HCT116 (cell line): ENCODE data around the gene SPIRE2. TPM values are rescaled to one million over a fixed set of nuclear protein-coding genes. Genes with fewer than 3 reads are reported as not detected.

Experiments used
- ATAC-seq: fragments of 200-7000 bp; cut with Tn5 transposase; 2 replicates; pipeline ENCODE4 v1.9.1; 2020; ENCODE audit warnings: mild to moderate bottlenecking, moderate library complexity
- BruUV-seq: library from RNA; stranded (reverse); fragments of 400-500 nt; replicated peaks from 2 replicates; lab custom pipeline; 2021; lab: Mats Ljungman, UMichigan
- CTCF ChIA-PET: fragments of 300-600 bp; sonication (Branson Sonifier 250); formaldehyde crosslinking; loops from one replicate; lab custom pipeline; 2021; ENCODE audit warnings: antibody characterized with exemption; lab: Charles Lee
- POLR2A ChIA-PET: fragments of 300-600, 350-600 bp; sonication (Branson Sonifier 250); formaldehyde crosslinking; loops from one replicate; lab custom pipeline; 2021; ENCODE audit warnings: antibody characterized with exemption; lab: Charles Lee
- RAD21 ChIA-PET, 2 experiments: fragments of 300-600 bp; sonication (Branson Sonifier 250); formaldehyde crosslinking; loops; one replicate each; lab custom pipeline; 2023; ENCODE audit warnings: low total read pairs in 2 of 2; ENCODE audit not compliant: uncharacterized antibody in 2 of 2, unreplicated experiment in 2 of 2, low non-redundant PET in 1 of 2; lab: Charles Lee
- DNase-seq: peaks from one replicate; pipeline ENCODE4 v3.0.0-alpha.2; 2010; ENCODE audit warnings: low read depth, low spot score
- H2AFZ ChIP-seq: fragments of 200-600 bp; shearing (Covaris generic), sonication (generic); 2 replicates; pipeline ENCODE4 v1.6.1; 2017; ENCODE audit warnings: low read depth, mixed run types, mixed read lengths, antibody characterized with exemption, low read length; ENCODE audit not compliant: poor library complexity, severe bottlenecking
- H3K27ac ChIP-seq: 2 replicates; pipeline ENCODE4 v1.5.1; 2012; ENCODE audit warnings: low read depth, low read length
- H3K27me3 ChIP-seq: fragments of 200-600 bp; sonication (generic); 2 replicates; pipeline ENCODE4 v1.6.1; 2016; ENCODE audit warnings: mixed run types, low read length, mixed read lengths; ENCODE audit not compliant: insufficient read depth
- H3K36me3 ChIP-seq, 2 experiments: fragments of 200-500 bp in 1 of 2; fragments of 200-600 bp in 1 of 2; sonication (Bioruptor generic) in 1 of 2; sonication (generic) in 1 of 2; 2 replicates each; pipeline versions ENCODE4 v1.5.1 to v1.6.1; 2014 to 2016; ENCODE audit warnings: low read length in 2 of 2, inconsistent platforms in 1 of 2, mixed read lengths in 1 of 2, mixed run types in 1 of 2; ENCODE audit not compliant: insufficient read depth in 2 of 2, control insufficient read depth in 1 of 2
- H3K4me1 ChIP-seq, 2 experiments: fragments of 200-600 bp in 1 of 2; sonication (generic) in 1 of 2; 2 replicates each; pipeline versions ENCODE4 v1.5.1 to v1.6.1; 2012 to 2017; ENCODE audit warnings: low read length in 2 of 2, inconsistent platforms in 1 of 2, mild to moderate bottlenecking in 1 of 2, mixed read lengths in 1 of 2, mixed run types in 1 of 2, moderate library complexity in 1 of 2; ENCODE audit not compliant: insufficient read depth in 2 of 2, control insufficient read depth in 1 of 2
- H3K4me2 ChIP-seq: fragments of 200-600 bp; sonication (generic); 2 replicates; pipeline ENCODE4 v1.6.1; 2017; ENCODE audit warnings: mixed run types, low read length, mixed read lengths
- H3K4me3 ChIP-seq, 2 experiments: fragments of 200-600 bp in 1 of 2; sonication (generic) in 1 of 2; replicated peaks in 1 of 2; 2 replicates each; pipeline ENCODE4 v1.5.1; 2011 to 2016; ENCODE audit warnings: low read length in 2 of 2, control low read depth in 1 of 2, low read depth in 1 of 2, mild to moderate bottlenecking in 1 of 2, mixed read lengths in 1 of 2, mixed run types in 1 of 2
- H3K79me2 ChIP-seq: fragments of 200-600 bp; sonication (generic); 2 replicates; pipeline ENCODE4 v1.6.1; 2017; ENCODE audit warnings: mild to moderate bottlenecking, mixed run types, low read length, moderate library complexity, mixed read lengths; ENCODE audit not compliant: insufficient read depth
- H3K9ac ChIP-seq: fragments of 200-600 bp; sonication (generic); 2 replicates; pipeline ENCODE4 v1.6.1; 2016; ENCODE audit warnings: low read length, mixed read lengths
- H3K9me2 ChIP-seq: fragments of 200-600 bp; sonication (generic), shearing (Covaris generic); 2 replicates; pipeline ENCODE4 v1.6.1; 2017; ENCODE audit warnings: mixed run types, mild to moderate bottlenecking, moderate library complexity; ENCODE audit not compliant: insufficient read depth
- H3K9me3 ChIP-seq, 2 experiments: fragments of 200-500 bp in 1 of 2; fragments of 200-600 bp in 1 of 2; sonication (Bioruptor generic) in 1 of 2; sonication (generic) in 1 of 2; 2 replicates each; pipeline ENCODE4 v1.6.1; 2014 to 2017; ENCODE audit warnings: low read length in 2 of 2, mixed read lengths in 2 of 2, inconsistent platforms in 1 of 2, low read depth in 1 of 2, mild to moderate bottlenecking in 1 of 2, mixed run types in 1 of 2, moderate library complexity in 1 of 2; ENCODE audit not compliant: control insufficient read depth in 1 of 2, insufficient read depth in 1 of 2
- H4K20me1 ChIP-seq: fragments of 200-600 bp; sonication (generic), shearing (Covaris generic); 2 replicates; pipeline ENCODE4 v1.6.1; 2017; ENCODE audit warnings: mixed run types, mild to moderate bottlenecking, moderate library complexity; ENCODE audit not compliant: insufficient read depth
- CTCF ChIP-seq, 3 experiments: fragments of 200-600 bp in 1 of 3; sonication (generic) in 1 of 3; IDR thresholded peaks in 2 of 3; conservative IDR thresholded peaks in 1 of 3; 2 replicates each; pipeline ENCODE4 v1.5.1; 2012 to 2017; ENCODE audit warnings: low read depth in 2 of 3, low read length in 2 of 3, antibody characterized with exemption in 1 of 3, borderline replicate concordance in 1 of 3, control low read depth in 1 of 3, mild to moderate bottlenecking in 1 of 3, mixed read lengths in 1 of 3, mixed run types in 1 of 3, moderate library complexity in 1 of 3; ENCODE audit not compliant: insufficient read depth in 1 of 3
- EZH2 ChIP-seq: fragments of 200-600 bp; sonication (generic); IDR thresholded peaks from 2 replicates; pipeline ENCODE4 v1.6.1; 2017; ENCODE audit warnings: antibody characterized with exemption, mixed run types
- FOSL1 ChIP-seq: IDR thresholded peaks from 2 replicates; pipeline ENCODE4 v1.6.1; 2012; ENCODE audit warnings: low read depth
- JUND ChIP-seq: IDR thresholded peaks from 2 replicates; pipeline ENCODE4 v1.6.1; 2012
- POLR2AphosphoS5 ChIP-seq: IDR thresholded peaks from 2 replicates; pipeline ENCODE4 v1.6.1; 2011; ENCODE audit warnings: mild to moderate bottlenecking, low read depth, low read length, moderate library complexity
- REST ChIP-seq: IDR thresholded peaks from 2 replicates; pipeline ENCODE4 v1.6.1; 2012; ENCODE audit warnings: low read depth
- SIN3A ChIP-seq: IDR thresholded peaks from 2 replicates; pipeline ENCODE4 v1.6.1; 2012; ENCODE audit warnings: low read depth
- SP1 ChIP-seq: IDR thresholded peaks from 2 replicates; pipeline ENCODE4 v1.6.1; 2012; ENCODE audit warnings: low read depth
- ZBTB33 ChIP-seq: IDR thresholded peaks from 2 replicates; pipeline ENCODE4 v1.6.1; 2011; ENCODE audit warnings: mild to moderate bottlenecking, low read length, moderate library complexity; ENCODE audit not compliant: insufficient replicate concordance; ENCODE audit errors: extremely low read depth
- intact Hi-C: fragments of 100-400 bp; cut with micrococcal nuclease; formaldehyde crosslinking; loops from 2 replicates; pipeline ENCODE4 v1.10.0; 2022
- total RNA-seq: library from RNA; stranded (reverse); gene quantifications from one replicate; pipeline ENCODE4 v1.2.1, GENCODE V29; 2021; ENCODE audit not compliant: unreplicated experiment

SPIRE2 gene
- total RNA-seq, 1 experiment from 2014 or later: 21.2 TPM

GRCh38 chr16:89904606-89905510 is 76.6 kb downstream of the SPIRE2 start:
- H3K27me3 ChIP-seq: no peaks in the 10 kb centered on the region
- intact Hi-C loops: no loop called here
- CTCF ChIA-PET: no interaction called here
- peak; percentile 10; the same call in 1 of the 2 replicates for ATAC-seq
- no peak overlapping the region; the same call in 1 of the 2 replicates for H3K27ac ChIP-seq
- H3K9me3 ChIP-seq: no peaks in the 10 kb centered on the region
- TF ChIP-seq SIN3A: no peak
- no peak overlapping the region for H3K4me2 ChIP-seq
- H3K9ac ChIP-seq: no peak overlapping the region
- RAD21 ChIA-PET: no interaction called here
- peaks cover 25 to 26% of the 10 kb centered on the region in 2 experiments; a peak in 3 of 4 replicates for H3K36me3 ChIP-seq
- POLR2A ChIA-PET: no interaction called here
- peaks cover 1 to 4% of the 10 kb centered on the region in 2 experiments; a peak in 3 of 4 replicates for H3K4me1 ChIP-seq
- DNase-seq: no peak
- peaks cover 3% of the 10 kb centered on the region; the same call in 1 of the 2 replicates for H3K79me2 ChIP-seq
- H3K9me2 ChIP-seq: no peaks in the 10 kb centered on the region
- H2AFZ ChIP-seq: no peak overlapping the region
- H4K20me1 ChIP-seq: no peaks in the 10 kb centered on the region
- BruUV-seq: no TSS peak
- no peak overlapping the region for H3K4me3 ChIP-seq

GRCh38 chr16:89905511-89906139 is 77.3 kb downstream of the SPIRE2 start:
- no peak overlapping the region for H3K4me3 ChIP-seq
- ChIA-PET RAD21 (no interaction called here), POLR2A (no interaction called here), CTCF (no interaction called here)
- peaks cover 18 to 20% of the 10 kb centered on the region in 2 experiments; a peak in 3 of 4 replicates for H3K36me3 ChIP-seq
- H3K79me2 ChIP-seq: peaks cover 2% of the 10 kb centered on the region; the same call in 1 of the 2 replicates
- H3K27me3 ChIP-seq: no peaks in the 10 kb centered on the region
- H3K4me1 ChIP-seq: peaks cover 4 to 11% of the 10 kb centered on the region in 2 experiments; a peak in 3 of 4 replicates
- no peak for DNase-seq
- no peak; the same call in 1 of the 2 replicates for ATAC-seq
- intact Hi-C loops: no loop called here
- no peak overlapping the region for H3K4me2 ChIP-seq
- H3K9me2 ChIP-seq: no peaks in the 10 kb centered on the region
- no peak overlapping the region for H3K27ac ChIP-seq
- H2AFZ ChIP-seq: no peak overlapping the region
- no peaks in the 10 kb centered on the region for H3K9me3 ChIP-seq
- no peaks in the 10 kb centered on the region for H4K20me1 ChIP-seq
- H3K9ac ChIP-seq: no peak overlapping the region
- no TSS peak for BruUV-seq
- TF ChIP-seq EZH2 (no peak), POLR2AphosphoS5 (no peak), REST (no peak), SP1 (no peak), FOSL1 (no peak), JUND (no peak), ZBTB33 (no peak), CTCF (IDR thresholded peaks at IDR 0.05 in 2 of 3, conservative IDR thresholded peaks at IDR 0.05 in 1 of 3; ENCODE audit: borderline replicate concordance in 1 of 3, insufficient read depth in 1 of 3, low read depth in 2 of 3, low read length in 2 of 3) (no peak)
